ENCODE data around the gene TRPM3.

TRPM3 gene

DNA sequence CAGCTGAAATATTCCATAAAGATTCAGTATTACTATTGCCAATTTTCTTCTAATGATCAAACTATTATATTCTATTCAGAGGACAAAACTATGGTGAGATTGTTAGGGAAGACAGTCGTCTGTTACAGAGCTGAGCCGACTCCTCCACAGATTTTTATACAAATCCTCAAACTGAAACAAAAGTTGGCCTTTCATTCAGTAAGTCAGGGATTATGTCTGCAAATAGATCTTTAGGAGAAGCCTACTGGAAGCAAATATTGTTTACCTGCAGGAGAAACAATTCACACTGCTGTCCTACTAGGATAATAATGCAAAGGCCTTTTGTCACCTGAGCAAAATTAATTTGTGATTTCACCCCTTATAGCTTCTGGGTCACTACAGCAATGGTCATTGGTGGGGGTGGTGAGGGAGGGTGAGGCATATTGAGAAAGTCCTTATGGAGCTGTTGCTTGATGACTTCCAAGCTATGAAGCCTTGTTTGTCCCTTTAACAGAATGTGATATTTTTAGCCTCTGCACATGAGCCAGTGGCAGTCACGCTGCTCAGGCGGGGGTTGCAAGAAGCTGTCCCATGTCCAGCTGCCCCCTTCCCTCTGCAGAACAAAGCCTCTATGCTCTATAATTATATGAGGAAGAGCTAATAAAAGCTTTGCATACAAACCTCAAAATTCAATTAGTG, 506.5 kb downstream of the TRPM3 start:
- no peak for DNase-seq (ENCODE audit: low read depth, low spot score)

DNA sequence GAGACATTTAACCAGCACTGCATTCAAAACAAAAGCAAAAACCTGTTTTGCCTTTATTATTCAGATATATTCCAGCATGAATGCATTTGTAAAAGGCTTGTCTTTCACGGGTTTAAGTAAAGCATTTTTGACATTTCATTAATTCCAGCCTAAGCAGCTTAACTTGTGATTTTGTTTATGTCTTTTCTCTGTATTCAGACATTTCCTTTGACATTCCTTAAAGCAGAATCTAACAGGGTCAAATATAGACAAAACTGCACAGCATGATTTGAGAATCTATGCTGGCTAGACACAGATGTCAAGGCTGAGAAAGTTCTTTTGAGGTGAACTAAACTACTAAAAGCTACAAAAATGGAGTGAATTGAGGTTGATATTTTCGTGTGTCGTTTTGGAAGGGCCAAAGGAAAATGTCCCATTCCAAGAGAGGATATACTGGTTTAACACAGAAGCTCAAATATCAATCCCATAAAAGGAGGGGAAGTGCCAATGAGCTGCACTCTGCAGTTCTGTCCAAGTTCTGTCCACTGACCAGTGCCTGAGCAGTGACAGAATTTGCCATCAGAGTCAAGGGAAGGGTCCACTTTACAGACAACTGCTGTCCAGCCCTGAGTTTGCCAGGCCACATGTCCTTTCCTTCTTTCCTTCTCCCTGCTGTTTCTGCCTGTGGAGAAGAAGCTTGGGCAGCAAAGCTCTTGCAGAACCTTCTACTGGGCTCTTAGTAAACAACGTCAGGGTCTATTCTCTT, 508.2 kb downstream of the TRPM3 start:
- DNase-seq (ENCODE audit: low read depth, low spot score): no peak

DNA sequence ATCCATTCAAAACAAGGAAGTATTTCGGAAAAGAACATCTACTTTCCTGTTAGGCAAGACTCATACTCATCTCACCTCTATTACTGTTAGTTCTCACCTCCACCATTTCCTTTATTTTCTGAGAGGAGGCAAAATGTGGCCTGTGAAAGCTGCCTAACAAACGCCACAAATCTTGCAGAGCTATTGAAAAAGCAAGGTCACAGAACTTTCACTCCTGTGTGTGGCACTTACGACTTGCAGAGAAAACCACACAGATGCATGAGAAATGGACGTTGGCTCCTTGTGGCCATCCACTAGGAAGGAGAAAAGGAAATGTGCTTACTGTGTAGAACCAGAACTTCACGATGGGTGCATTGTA, 511.2 kb downstream of the TRPM3 start:
- no peak for DNase-seq (ENCODE audit: low read depth, low spot score)

DNA sequence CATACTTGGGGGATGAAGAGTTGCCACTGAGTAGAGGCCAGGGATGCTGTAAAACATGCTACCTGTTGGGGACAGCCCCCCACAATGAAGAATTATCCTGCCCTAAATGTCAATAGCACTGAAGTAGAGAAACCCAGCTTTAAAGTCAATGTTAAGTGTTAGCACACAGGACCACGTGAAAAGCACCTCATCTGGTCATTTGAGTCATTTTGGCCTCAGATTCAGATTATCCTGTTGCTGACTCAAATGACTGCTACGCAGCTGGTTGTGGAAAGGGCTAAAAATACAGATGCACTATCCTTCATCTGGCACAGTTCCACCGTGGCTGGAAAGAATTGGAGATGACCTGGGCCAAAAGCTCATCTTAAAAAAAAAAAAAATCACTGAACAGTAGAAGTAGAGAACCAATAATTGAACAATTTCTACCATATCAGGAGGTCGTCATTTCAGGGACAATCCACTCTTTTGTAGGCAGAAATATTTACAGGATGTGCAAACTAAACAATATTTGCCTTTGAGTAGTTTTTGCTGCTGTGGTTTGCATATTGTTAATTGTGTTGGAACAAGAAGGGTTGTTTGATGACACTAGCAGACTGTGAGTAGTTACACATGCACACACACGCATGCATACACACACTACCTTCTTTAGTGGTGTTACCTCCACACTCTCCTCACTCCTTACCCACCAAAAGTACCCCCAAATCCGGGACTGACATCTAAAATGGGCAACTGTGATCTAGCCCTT, 511.7 kb downstream of the TRPM3 start:
- no peak for DNase-seq (ENCODE audit: low read depth, low spot score)

DNA sequence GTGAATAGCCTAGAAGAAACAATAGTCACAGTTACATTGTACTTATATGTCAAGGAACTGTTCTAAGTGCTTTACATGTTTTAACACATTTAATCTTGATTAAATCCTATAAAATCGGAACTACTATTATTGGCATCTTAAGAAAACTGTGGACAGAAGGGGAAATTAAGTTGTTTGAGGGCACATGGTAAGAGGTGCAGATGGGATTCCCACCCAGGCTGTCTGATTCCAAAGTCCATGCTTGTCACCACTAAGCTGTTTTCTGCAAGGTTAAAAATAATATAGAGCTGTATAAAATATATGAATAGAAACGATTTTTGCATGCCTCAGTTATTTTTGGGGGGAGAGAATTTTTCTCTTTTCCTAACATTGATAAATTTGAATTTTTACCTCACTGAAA, 512.4 kb downstream of the TRPM3 start:
- no peak for DNase-seq (ENCODE audit: low read depth, low spot score)

DNA sequence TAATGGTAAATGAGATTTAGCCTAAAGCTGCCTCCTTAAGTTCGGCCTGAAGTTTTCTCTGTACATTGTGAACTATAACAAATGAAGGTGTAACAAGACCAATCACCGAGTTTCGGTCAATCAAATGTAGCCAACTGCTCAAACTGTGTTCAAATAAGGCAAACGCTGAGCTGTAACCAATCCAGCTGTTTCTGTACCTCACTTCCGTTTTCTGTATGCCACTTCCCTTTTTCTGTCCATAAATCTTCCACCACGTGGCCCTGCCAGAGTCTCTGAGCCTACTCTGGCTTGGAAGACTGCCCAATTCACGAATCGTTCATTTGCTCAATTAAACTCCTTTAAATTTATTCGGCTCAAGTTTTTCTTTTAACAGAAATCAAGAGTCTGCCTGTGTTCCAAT, 513.5 kb downstream of the TRPM3 start:
- DNase-seq (ENCODE audit: low read depth, low spot score): no peak

DNA sequence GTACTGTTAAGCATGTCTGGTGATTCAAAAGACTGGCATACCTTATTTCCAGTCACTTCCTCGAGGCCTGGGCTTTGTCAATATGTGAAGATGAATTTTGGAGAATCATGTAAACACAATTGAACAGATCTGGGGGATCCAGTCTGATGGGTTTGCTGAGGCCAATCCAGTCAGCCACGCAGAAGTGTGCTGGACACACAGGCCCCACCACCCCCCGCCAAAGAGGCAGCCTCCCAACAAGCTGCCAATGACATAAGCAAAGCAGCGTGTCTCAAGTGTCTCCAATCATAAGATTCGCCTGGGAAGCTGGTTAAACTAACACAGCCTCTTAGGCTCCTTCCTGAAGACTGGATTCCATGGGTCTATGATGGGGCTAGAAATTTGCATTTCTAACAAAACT, 514.1 kb downstream of the TRPM3 start:
- DNase-seq (ENCODE audit: low read depth, low spot score): no peak

DNA sequence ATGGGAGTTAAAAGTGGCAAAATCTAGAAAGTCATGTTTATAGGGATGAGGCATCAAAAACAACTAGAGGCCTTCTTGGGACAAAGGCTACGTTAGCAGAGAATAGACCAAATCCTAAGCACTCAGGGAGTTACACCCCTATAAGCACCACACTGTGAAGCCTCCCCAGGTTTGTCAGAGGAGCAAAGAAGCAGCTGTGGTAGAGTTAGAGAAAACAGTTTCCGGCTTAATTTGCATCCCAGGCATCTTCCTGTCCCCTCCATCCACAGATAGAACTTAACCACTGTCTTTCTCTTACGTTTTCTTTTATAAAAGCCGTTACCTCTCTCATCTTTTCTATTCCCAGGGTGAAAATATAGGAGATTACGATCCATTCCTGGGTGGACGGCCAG, 518.4 kb downstream of the TRPM3 start:
- no peak for DNase-seq (ENCODE audit: low read depth, low spot score)

DNA sequence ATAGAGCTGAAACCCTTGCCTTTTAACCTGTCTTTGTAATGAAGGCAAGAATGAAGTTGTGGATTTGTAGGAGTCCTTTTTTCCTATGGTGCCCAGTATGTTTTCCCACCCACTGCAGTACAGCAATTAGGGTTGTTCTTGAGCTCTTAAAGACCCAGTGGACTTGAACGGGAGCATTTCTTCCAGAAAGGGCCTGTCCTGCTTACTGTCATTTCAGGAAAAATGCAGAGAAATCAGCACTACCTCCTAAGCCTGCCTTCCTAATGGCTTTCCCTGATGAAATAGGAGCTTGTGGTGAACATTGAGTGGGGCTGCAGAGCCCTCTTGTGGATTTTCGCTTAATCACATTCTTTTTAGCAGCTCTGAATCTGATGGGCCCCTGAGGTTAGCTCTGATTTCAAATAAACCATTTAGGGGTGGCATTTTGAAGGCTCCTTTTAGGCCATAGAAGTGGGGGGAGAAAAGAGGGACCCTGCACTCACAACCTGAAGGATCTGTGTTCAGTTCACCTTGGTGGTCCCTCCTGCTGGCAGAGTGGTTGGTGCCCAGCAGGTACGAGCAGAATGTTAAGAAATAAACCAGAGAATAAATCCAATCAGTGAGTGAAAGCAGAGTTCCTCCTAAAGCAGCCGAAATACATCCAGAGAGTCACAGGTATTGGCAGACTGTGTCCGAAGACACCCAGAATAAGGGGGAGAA, 519.0 kb downstream of the TRPM3 start:
- DNase-seq (ENCODE audit: low read depth, low spot score): no peak

DNA sequence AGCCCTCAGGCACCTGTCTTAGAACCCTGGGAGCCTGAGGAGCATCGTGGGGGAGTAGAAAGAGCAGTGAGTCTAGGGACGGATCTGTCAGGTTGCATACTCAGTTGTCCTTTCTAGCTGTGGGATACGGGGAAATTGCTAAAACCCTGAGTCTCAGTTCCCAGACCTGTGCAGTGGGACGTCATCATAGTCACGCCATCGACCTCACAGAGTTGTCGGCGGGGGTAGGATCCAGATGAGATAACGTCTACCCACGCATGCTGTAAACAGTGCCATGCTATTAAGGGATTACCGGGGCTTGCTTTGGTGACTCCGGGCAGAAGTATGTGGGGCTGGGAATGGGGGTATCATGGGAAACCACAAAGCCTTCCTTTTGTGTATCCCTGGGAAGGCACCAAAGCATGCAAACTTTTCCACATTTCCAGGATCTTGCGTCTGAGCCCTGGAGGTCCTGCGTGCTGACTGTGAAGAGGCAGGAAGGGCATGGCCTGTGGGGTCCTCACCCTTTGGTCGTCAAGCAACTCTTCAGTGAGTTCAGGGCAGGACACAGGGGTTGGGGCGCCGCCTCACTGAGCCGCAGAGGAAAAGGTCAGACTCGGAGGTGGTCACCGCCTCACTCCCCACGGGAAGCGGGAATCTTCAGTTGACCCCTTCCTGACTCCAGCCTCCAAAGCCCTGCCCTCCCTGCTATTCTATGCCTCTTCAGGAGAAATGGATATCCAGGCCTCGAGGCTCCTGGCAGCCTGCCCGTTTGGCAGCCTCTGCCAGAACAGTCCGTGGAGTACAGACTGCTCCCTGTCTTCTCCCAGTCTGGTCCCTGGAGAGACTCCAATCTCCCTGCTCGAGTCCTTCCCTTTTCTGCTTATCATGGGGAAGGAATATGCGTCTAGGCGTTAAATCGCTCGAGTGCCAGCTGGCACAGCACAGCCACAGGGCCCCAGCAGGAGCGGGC, 520.1 kb downstream of the TRPM3 start:
- DNase-seq (ENCODE audit: low read depth, low spot score): no peak

DNA sequence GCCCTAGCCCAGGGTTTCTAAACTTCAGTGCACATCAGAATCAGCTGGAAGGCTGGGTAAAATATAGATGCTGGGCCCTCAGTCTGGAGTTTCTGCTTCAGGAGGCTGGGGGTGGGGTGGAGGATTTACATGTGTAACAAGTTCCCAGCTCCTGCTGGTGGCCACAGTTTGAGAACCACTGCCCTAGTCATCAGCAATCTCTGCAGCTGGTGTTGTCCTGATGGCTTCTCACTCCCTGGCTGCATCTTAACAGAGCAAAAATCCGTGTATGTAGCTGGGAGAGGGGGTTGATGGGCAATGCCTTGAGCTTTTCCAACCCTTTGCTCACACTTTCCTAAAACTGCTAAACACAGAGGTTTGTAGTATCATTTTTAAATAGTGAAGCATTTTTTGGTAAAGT, 520.9 kb downstream of the TRPM3 start:
- no peak for DNase-seq (ENCODE audit: low read depth, low spot score)

DNA sequence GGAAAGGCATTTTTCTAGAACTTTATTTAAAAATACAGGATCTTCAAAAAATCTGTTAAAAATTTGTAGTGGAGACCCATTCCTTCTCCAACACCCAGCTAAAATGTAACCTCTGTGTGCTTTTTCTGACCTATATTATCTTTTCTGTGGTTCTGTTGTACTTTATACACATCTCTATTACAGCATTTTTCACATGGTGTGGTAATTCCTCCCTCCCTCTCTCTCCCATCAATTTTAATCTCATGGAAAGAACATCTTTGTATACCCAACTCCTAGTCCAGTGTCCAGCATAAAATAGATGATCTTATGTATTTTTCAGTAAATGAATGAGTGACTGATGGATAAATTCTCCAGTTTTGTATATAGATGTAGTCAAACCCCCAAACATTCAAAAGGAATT, 523.5 kb downstream of the TRPM3 start:
- no peak for DNase-seq (ENCODE audit: low read depth, low spot score)

DNA sequence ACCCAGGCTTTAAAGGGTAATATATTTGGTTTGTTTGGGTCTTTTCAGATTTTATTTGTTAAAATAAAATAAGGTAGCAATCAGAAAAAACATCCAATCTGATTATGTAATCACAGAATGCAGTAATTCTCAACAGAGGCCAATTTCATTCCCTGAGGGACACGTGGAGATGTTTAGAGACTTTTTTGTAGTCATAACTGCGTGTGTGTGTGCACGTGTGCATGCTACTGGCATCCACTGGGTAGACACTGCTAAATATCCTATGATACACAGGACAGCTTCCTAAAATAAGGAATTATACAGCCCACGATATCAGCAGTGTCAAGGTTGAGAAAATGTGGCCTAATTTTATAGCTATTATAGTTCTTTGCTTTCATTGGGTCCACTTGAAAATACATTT, 526.2 kb downstream of the TRPM3 start:
- DNase-seq (ENCODE audit: low read depth, low spot score): no peak

DNA sequence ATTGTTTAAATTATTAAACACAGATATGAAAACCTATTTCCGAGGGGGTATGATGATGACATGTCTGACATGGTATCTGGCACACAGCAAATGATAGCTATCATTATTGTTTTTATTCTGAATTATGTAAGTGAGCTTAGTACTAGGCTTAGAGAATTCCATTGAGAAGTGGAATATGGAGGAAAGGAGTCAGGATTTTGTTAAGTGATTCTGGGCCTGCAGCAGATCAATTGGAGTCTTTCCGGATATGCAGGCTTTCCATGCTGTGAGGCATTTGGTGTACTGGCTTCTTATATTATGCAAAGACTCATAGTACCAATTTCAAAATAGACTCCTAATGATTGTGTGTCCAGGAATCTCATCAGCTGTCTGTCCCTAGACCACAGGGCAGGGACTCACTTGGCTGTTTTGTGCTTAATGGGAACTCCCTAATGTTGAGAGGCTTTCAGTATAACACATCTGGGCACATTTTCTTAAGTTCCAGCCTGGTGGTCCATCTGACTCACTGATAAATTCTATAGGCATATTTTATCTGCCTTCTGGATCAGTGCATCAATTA, 527.0 kb downstream of the TRPM3 start:
- no peak for DNase-seq (ENCODE audit: low read depth, low spot score)

DNA sequence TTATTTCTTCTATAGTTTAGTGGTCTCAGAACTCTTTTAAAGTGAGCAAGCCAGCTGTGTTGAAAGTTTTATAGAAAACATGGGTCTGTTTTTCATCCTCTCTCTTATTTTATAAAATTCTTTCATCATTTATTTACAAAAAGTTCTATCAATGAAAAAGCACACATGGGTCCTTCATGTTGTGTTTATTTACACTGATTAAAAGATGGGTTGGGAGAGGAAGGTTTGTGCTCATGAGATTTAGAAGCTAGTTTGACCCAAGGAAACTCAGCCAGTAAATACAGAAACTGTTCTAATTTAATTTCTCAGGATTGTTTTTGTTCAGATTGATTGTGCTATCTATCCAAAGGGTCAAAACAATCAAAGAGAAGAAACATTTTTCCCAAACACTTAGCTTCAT, 528.2 kb downstream of the TRPM3 start:
- no peak for DNase-seq (ENCODE audit: low read depth, low spot score)

DNA sequence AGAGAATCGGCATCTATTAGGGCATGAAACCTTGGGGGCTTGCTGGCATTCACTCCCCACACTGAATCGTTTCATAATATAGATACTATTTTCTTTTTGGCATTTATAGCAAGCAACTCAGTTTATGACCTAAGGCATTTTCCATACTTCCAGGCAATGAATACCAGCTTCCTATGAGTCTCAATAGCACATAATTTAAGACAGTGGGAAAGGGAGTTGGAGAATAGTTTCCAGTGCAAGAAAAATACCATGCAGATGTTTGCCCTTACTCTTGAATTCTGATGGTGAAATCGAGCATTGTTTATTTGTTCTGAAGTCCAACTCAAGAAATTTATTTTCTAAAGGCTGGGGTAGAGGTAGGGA, 531.1 kb downstream of the TRPM3 start:
- DNase-seq (ENCODE audit: low read depth, low spot score): no peak

DNA sequence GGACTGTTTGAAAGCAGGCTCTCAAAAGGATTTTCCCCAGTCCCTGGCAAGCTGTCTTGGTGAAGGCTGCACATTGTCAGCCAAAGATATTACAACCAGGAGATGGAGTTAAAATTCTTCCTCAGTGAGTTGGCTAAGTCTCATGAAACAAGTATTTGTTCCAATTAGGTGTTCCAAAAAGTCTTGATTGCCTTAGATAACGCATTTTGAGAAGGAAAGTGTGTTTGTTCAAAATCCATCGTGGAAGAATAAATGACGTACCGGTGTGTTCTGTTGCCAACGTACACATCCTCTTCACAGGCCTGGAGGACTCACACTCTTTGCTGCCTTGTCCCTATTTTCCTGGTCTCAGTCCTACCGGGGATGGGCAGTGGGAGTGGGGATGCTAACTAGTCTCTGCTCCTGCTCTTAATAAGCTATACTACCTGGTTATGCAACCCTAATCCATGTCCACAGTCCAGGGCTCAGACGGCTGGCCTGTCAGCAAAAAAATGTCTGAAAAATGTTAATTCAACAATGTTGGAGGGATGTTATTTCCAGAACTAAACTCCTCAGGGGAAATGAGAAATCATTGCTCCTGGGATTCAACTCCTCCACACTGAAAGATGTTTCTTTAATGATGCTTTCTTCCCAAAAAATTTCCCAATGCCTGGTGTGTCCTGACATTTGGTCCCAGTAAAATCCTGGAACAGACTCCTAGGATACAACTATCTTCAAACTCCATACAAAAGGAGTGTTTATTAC, 531.7 kb downstream of the TRPM3 start:
- no peak for DNase-seq (ENCODE audit: low read depth, low spot score)

DNA sequence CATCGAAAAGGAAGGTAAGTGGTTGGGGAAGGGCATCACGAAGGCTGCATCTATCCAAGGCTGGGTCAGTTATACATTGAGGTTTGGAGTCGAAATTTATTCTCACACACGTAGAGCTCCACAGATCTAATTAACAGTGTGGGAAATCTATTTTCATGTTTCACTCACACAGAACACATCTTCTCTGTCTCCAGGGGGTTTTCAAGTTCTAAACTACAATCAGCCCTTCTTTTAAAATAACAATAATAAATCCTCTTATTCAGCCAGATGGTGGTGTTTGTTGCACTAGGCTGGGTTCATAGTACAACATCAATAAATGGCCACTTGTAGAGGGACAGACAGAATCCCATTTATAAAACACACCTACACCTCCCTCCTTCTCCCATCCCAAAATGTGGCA, 532.4 kb downstream of the TRPM3 start:
- DNase-seq (ENCODE audit: low read depth, low spot score): no peak

DNA sequence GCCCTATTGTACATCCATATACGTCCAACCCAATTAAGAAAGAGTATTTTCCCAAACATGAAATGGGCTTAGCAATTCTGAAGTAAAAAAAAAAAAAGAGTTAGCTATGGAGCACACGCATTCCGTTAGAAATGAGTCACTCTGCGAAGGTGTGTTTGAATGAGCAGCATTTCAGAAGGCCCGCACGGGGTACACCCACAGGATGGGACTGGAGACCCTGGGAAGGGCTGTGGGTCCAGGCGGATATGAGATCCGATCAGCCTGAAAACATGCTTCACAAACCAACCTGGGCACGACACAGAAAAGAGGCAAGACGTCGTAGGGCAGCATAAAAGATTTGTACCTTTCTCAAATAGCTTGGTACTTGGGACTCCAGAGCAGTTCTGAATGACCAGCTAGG, 533.0 kb downstream of the TRPM3 start:
- DNase-seq (ENCODE audit: low read depth, low spot score): no peak

DNA sequence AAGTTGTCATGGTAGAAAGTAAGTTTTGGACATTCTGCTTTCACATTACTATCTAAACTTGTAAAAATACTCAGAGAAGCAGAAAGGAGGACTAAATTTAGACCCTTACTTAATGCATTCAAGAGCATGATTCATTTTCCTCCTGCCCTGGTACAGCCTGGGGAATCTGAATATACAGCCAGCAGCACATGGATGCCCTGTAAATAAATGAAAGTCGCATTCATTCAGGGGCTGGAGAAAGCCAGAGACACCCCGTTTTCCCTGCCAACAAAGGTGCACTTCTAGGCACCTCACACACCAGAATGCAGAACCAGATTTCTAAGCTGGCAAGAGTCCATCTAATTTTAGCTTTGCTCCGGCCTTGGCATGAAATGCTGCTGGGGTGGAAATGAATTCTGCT, 534.2 kb downstream of the TRPM3 start:
- no peak for DNase-seq (ENCODE audit: low read depth, low spot score)
